ENCODE results near the gene GBP4. TPM values are rescaled to one million over a fixed set of nuclear protein-coding genes. Genes with fewer than 3 reads are reported as not detected.
A peak's percentile ranks its signal among the peaks of the same experiment; 100 is the strongest.

GBP4 gene
- polyA plus RNA-seq, 1 donor from 2014 or later = 10.1 TPM

- Mint-ChIP-seq H3K27ac (no peak overlapping the region), H3K36me3 (peaks cover 3% of the 10 kb centered on the region), H3K9me3 (no peaks in the 10 kb centered on the region), H3K27me3 (peaks cover 7% of the 10 kb centered on the region), H3K4me1 (peaks cover 0 to 4% (median 1%) of the 10 kb centered on the region in 3 donors), H3K4me3 (no peak overlapping the region)
Observed at GRCh38 chr1:89149976-89150375, 48.8 kb downstream of the GBP4 start.

- peaks cover 7% of the 10 kb centered on the region for H3K27me3 Mint-ChIP-seq
- H3K4me3 Mint-ChIP-seq = no peak overlapping the region
- H3K4me1 Mint-ChIP-seq = peaks cover 0 to 4% (median 1%) of the 10 kb centered on the region in 3 donors
- no peak overlapping the region for H3K27ac Mint-ChIP-seq
- H3K9me3 Mint-ChIP-seq = no peaks in the 10 kb centered on the region
- peaks cover 3% of the 10 kb centered on the region for H3K36me3 Mint-ChIP-seq
Observed at GRCh38 chr1:89149229-89149628, 49.5 kb downstream of the GBP4 start.

- H3K36me3 Mint-ChIP-seq = peaks cover 3% of the 10 kb centered on the region
Observed at GRCh38 chr1:89147678-89148658, 50.8 kb downstream of the GBP4 start.

GRCh38 chr1:89146721-89147120 lies 52.0 kb downstream of the GBP4 start:
- H3K9me3 Mint-ChIP-seq = no peaks in the 10 kb centered on the region

More at GRCh38 chr1:89147678-89148658, 50.8 kb downstream of the GBP4 start:
- Mint-ChIP-seq H3K27me3 (peaks cover 7% of the 10 kb centered on the region), H3K27ac (no peak overlapping the region), H3K4me3 (no peak overlapping the region), H3K4me1 (peaks cover 0 to 4% (median 1%) of the 10 kb centered on the region in 3 donors), H3K9me3 (no peaks in the 10 kb centered on the region)

GRCh38 chr1:89143484-89143883 lies 55.3 kb downstream of the GBP4 start:
- peaks cover 5% of the 10 kb centered on the region for H3K27me3 Mint-ChIP-seq
- peaks cover 3% of the 10 kb centered on the region for H3K36me3 Mint-ChIP-seq
- H3K27ac Mint-ChIP-seq = no peak overlapping the region
- peaks cover 0 to 4% (median 0%) of the 10 kb centered on the region in 3 donors for H3K4me1 Mint-ChIP-seq
- no peak overlapping the region for H3K4me3 Mint-ChIP-seq
- no peaks in the 10 kb centered on the region for H3K9me3 Mint-ChIP-seq

More at GRCh38 chr1:89146721-89147120, 52.0 kb downstream of the GBP4 start:
- no peak overlapping the region for H3K4me3 Mint-ChIP-seq
- no peak overlapping the region for H3K27ac Mint-ChIP-seq
- peaks cover 3% of the 10 kb centered on the region for H3K36me3 Mint-ChIP-seq
- H3K4me1 Mint-ChIP-seq = peaks cover 0 to 4% (median 1%) of the 10 kb centered on the region in 3 donors
- H3K27me3 Mint-ChIP-seq = peaks cover 7% of the 10 kb centered on the region

- peaks cover 3% of the 10 kb centered on the region for H3K27me3 Mint-ChIP-seq
- H3K36me3 Mint-ChIP-seq = no peaks in the 10 kb centered on the region
- no peak overlapping the region for H3K4me3 Mint-ChIP-seq
- H3K9me3 Mint-ChIP-seq = peaks cover 0 to 10% (median 0%) of the 10 kb centered on the region in 3 donors
- H3K27ac Mint-ChIP-seq = no peak overlapping the region
- peaks cover 0 to 4% (median 0%) of the 10 kb centered on the region in 3 donors for H3K4me1 Mint-ChIP-seq
Observed at GRCh38 chr1:89142160-89142559, 56.6 kb downstream of the GBP4 start.

GRCh38 chr1:89133747-89134146 lies 65.0 kb downstream of the GBP4 start:
- peaks cover 3% of the 10 kb centered on the region for H3K27me3 Mint-ChIP-seq
- H3K4me1 Mint-ChIP-seq = peaks cover 9 to 13% (median 9%) of the 10 kb centered on the region in 3 donors
- H3K9me3 Mint-ChIP-seq = peaks cover 0 to 10% (median 0%) of the 10 kb centered on the region in 3 donors
- H3K36me3 Mint-ChIP-seq = peaks cover 2% of the 10 kb centered on the region
- H3K4me3 Mint-ChIP-seq = no peak overlapping the region
- peak overlapping the region in 1 of 3 donors; percentile 29 for H3K27ac Mint-ChIP-seq

Other genes with a start within 250 kb of the GBP4 start
- gene KYAT3, start 206.3 kb downstream of the GBP4 start, polyA plus RNA-seq = 19.3 TPM
- gene RBMXL1, start 206.3 kb downstream of the GBP4 start, polyA plus RNA-seq = 11.2 TPM
- gene GBP3, start 176.1 kb downstream of the GBP4 start, polyA plus RNA-seq = 2.9 TPM
- gene GBP1, start 133.7 kb downstream of the GBP4 start, polyA plus RNA-seq = 9.3 TPM
- 9.4 TPM for gene GBP2, start 72.8 kb downstream of the GBP4 start, polyA plus RNA-seq
- not detected for gene GBP7, start 22.9 kb downstream of the GBP4 start, polyA plus RNA-seq
- gene GBP5, start 73.9 kb upstream of the GBP4 start, polyA plus RNA-seq = 8.9 TPM
- not detected for gene GBP6, start 165.1 kb upstream of the GBP4 start, polyA plus RNA-seq

Data from IgD-negative memory B cell (primary cell).